Activated T-helper 17 cell treated with anti-CD3 and anti-CD28 coated beads, Interleukin-2, amount 50 U/mL, for 72 hours (primary cell): ENCODE data around the gene PTPN12. TPM values are rescaled to one million over a fixed set of nuclear protein-coding genes. Genes with fewer than 3 reads are reported as not detected.
"Not testable (repeated sequence)": the region's sequence is repeated elsewhere in the genome, so short reads cannot be mapped to it uniquely, and the experiment has no call there.

Source experiments
- ATAC-seq: fragments of 150-1000 bp; cut with Tn5 transposase; replicated peaks from 2 replicates; pipeline ENCODE4 v1.10.0; 2021; ENCODE audit warnings: mild to moderate bottlenecking, moderate library complexity
- H3K27ac Mint-ChIP-seq: one replicate; pipeline ENCODE4 v1.8.0; 2022; ENCODE audit warnings: mixed read lengths
- H3K27me3 Mint-ChIP-seq: one replicate; pipeline ENCODE4 v1.8.0; 2022; ENCODE audit warnings: mixed read lengths
- H3K36me3 Mint-ChIP-seq: one replicate; pipeline ENCODE4 v1.8.0; 2022; ENCODE audit warnings: low read depth, mild to moderate bottlenecking, mixed read lengths
- H3K4me1 Mint-ChIP-seq: one replicate; pipeline ENCODE4 v1.8.0; 2022; ENCODE audit warnings: mixed read lengths
- H3K4me3 Mint-ChIP-seq: one replicate; pipeline ENCODE4 v1.8.0; 2022; ENCODE audit warnings: mild to moderate bottlenecking, mixed read lengths
- H3K9me3 Mint-ChIP-seq: one replicate; pipeline ENCODE4 v1.8.0; 2022; ENCODE audit warnings: mixed read lengths
- total RNA-seq, 2 donors: library from RNA; stranded (reverse); gene quantifications; one replicate each; pipeline ENCODE4 v1.2.3, GENCODE V29; 2022

Gene PTPN12
- total RNA-seq, 2 donors from 2014 or later, result 10.8 to 11.7 TPM

- Mint-ChIP-seq H3K9me3 (no peaks in the 10 kb centered on the region), H3K4me3 (no peak overlapping the region), H3K27me3 (no peaks in the 10 kb centered on the region), H3K4me1 (peaks cover 4% of the 10 kb centered on the region), H3K36me3 (no peaks in the 10 kb centered on the region), H3K27ac (no peak overlapping the region)
- no peak for ATAC-seq
These were observed 6.1 kb upstream of the PTPN12 start for GRCh38 chr7:77531038-77531437.

GRCh38 chr7:77532247-77532646 lies 4.8 kb upstream of the PTPN12 start:
- H3K27ac Mint-ChIP-seq, result no peak overlapping the region
- peaks cover 4% of the 10 kb centered on the region for H3K4me1 Mint-ChIP-seq
- no peak overlapping the region for H3K4me3 Mint-ChIP-seq
- H3K27me3 Mint-ChIP-seq, result no peaks in the 10 kb centered on the region
- no peaks in the 10 kb centered on the region for H3K36me3 Mint-ChIP-seq
- H3K9me3 Mint-ChIP-seq, result no peaks in the 10 kb centered on the region
- no peak for ATAC-seq

DNA sequence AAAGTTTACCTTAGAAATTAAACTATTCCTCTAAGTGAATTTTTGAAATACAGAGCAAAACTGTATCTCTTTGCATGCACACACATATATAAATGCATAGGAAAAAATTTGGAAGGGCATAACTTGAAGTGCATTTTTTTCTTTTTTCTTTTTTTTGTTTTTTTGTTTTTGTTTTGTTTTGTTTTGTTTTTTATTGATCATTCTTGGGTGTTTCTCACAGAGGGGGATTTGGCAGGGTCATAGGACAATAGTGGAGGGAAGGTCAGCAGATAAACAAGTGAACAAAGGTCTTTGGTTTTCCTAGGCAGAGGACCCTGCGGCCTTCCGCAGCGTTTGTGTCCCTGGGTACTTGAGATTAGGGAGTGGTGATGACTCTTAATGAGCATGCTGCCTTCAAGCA lies 4.4 kb upstream of the PTPN12 start:
- H3K4me3 Mint-ChIP-seq, ATAC-seq, H3K27me3 Mint-ChIP-seq, H3K27ac Mint-ChIP-seq, H3K36me3 Mint-ChIP-seq, H3K4me1 Mint-ChIP-seq, H3K9me3 Mint-ChIP-seq: not testable (repeated sequence)

GRCh38 chr7:77534046-77534445 lies 3.0 kb upstream of the PTPN12 start:
- not testable (repeated sequence) for ATAC-seq, H3K4me1 Mint-ChIP-seq, H3K9me3 Mint-ChIP-seq, H3K27ac Mint-ChIP-seq, H3K27me3 Mint-ChIP-seq, H3K4me3 Mint-ChIP-seq, H3K36me3 Mint-ChIP-seq

GRCh38 chr7:77536017-77536412 lies 1.1 kb upstream of the PTPN12 start:
- Mint-ChIP-seq H3K4me3 (peak overlapping the region; percentile 84), H3K27ac (no peak overlapping the region), H3K36me3 (no peaks in the 10 kb centered on the region), H3K4me1 (peaks cover 4% of the 10 kb centered on the region), H3K9me3 (no peaks in the 10 kb centered on the region), H3K27me3 (no peaks in the 10 kb centered on the region)
- no peak for ATAC-seq

GRCh38 chr7:77536413-77537135 lies 521 bp upstream of the PTPN12 start:
- H3K36me3 Mint-ChIP-seq, result no peaks in the 10 kb centered on the region
- H3K27me3 Mint-ChIP-seq, result no peaks in the 10 kb centered on the region
- peaks cover 4% of the 10 kb centered on the region for H3K4me1 Mint-ChIP-seq
- H3K27ac Mint-ChIP-seq, result peak overlapping the region; percentile 61
- ATAC-seq, result peak; percentile 97
- no peaks in the 10 kb centered on the region for H3K9me3 Mint-ChIP-seq
- H3K4me3 Mint-ChIP-seq, result peak overlapping the region; percentile 84

- H3K9me3 Mint-ChIP-seq, result no peaks in the 10 kb centered on the region
- no peaks in the 10 kb centered on the region for H3K27me3 Mint-ChIP-seq
- H3K27ac Mint-ChIP-seq, result peak overlapping the region; percentile 74
- H3K36me3 Mint-ChIP-seq, result no peaks in the 10 kb centered on the region
- peaks cover 12% of the 10 kb centered on the region for H3K4me1 Mint-ChIP-seq
- H3K4me3 Mint-ChIP-seq, result peak overlapping the region; percentile 84
- no peak for ATAC-seq
These were observed 734 bp downstream of the PTPN12 start for GRCh38 chr7:77537778-77538280.

DNA sequence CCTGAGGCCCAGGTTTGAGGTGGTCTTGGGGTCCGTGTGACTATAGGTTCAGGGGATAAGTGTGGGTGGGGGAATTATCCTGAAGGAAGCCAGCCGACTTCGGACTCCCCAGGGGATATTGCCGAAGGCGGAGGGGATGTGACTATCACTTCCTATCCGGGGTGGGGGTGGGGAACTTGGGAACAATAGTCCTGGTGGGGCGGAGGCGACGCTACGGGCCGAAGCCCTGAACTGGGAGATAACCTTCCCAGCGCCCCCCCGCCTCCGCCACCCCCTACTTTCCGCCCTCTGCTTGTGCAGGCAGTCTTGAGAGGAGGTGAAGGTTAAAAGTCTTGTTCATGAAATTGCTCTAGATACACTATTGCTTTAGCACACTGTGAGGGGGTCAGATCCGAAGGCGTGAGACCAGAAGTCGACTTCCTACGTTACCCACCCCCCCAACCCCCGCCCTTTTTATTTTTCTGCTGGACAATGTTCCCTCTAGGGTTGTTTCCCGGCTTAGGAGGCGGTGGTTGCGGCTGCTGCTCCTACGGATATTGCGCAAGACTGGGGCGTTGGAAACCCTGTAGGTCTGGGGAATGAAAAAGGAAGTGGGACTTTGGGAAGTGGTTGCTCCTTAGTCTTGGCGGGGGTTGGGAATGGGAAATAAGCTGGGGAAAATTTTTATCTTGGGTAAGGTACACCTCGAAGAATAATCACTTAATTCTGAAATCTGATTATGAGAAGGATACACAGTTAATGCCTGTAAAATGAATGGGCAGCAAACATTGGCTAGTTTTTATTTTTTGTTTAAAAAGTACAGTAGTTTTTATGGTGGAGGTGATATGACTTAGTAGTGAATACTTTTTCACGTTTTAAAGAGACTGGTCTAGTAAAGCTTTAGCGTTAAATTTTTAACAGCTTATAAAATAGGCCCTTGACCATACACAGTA lies 1.5 kb downstream of the PTPN12 start:
- ATAC-seq, result no peak
- peaks cover 15% of the 10 kb centered on the region for H3K4me1 Mint-ChIP-seq

DNA sequence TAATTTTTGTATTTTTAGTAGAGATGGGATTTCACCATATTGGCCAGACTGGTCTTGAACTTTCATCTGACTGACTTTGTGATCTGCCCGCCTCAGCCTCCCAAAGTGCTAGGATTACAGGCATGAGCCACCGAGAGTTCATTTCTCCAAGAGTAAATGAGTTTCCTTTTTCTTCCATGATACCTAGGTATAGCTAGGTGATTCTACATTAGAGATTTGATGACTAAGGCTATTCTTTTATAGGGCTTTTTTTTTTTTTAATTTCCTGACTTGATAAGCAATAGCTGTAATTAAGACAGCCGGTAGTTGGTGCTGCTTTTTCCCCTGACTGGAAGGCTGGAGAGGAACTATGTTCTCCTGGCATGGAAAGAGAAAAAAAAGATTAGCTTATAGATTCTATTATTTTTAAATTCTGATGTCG lies 3.3 kb downstream of the PTPN12 start:
- no peak overlapping the region for H3K4me3 Mint-ChIP-seq
- H3K36me3 Mint-ChIP-seq, result no peaks in the 10 kb centered on the region
- no peak for ATAC-seq
- H3K4me1 Mint-ChIP-seq, result peaks cover 15% of the 10 kb centered on the region
- H3K27me3 Mint-ChIP-seq, result no peaks in the 10 kb centered on the region
- no peak overlapping the region for H3K27ac Mint-ChIP-seq
- no peaks in the 10 kb centered on the region for H3K9me3 Mint-ChIP-seq

More for the DNA sequence above, 1.5 kb downstream of the PTPN12 start:
- Mint-ChIP-seq H3K36me3 (no peaks in the 10 kb centered on the region), H3K9me3 (no peaks in the 10 kb centered on the region), H3K27ac (peak overlapping the region; percentile 74), H3K4me3 (peak overlapping the region; percentile 84), H3K27me3 (no peaks in the 10 kb centered on the region)

- ATAC-seq, H3K36me3 Mint-ChIP-seq, H3K4me3 Mint-ChIP-seq, H3K27me3 Mint-ChIP-seq, H3K27ac Mint-ChIP-seq, H3K9me3 Mint-ChIP-seq: not testable (repeated sequence)
- H3K4me1 Mint-ChIP-seq, result peaks cover 11% of the 10 kb centered on the region
These were observed 3.9 kb downstream of the PTPN12 start for GRCh38 chr7:77540993-77541392.

DNA sequence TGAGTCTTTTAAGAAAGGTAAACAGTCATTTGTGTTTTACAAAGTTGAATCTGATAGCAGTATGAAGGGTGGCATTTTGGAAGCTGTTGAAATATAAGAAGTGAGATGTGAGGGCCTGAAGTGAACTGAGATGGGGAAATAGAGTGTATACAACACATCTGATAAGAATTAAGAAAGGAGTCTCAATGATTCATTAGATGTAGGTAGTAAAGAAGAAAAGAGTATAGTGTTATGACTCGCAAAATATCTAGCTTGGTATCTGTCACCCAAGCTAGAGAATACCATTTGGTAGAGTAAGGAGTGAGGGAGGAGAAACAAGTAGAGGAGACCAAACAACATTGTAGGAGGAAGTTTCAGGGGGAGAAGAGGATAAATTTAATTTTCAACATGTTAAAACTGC lies 5.3 kb downstream of the PTPN12 start:
- Mint-ChIP-seq H3K27ac (no peak overlapping the region), H3K4me1 (peaks cover 11% of the 10 kb centered on the region), H3K4me3 (no peak overlapping the region), H3K9me3 (no peaks in the 10 kb centered on the region), H3K27me3 (no peaks in the 10 kb centered on the region), H3K36me3 (no peaks in the 10 kb centered on the region)
- peak; percentile 47 for ATAC-seq

- Mint-ChIP-seq H3K36me3 (no peaks in the 10 kb centered on the region), H3K27me3 (no peaks in the 10 kb centered on the region), H3K4me1 (peaks cover 11% of the 10 kb centered on the region), H3K27ac (peak overlapping the region; percentile 1), H3K9me3 (no peaks in the 10 kb centered on the region), H3K4me3 (no peak overlapping the region)
- no peak for ATAC-seq
These were observed 5.8 kb downstream of the PTPN12 start for GRCh38 chr7:77542895-77543294.

GRCh38 chr7:77543910-77544309 lies 6.8 kb downstream of the PTPN12 start:
- H3K9me3 Mint-ChIP-seq, result no peaks in the 10 kb centered on the region
- no peak for ATAC-seq
- H3K36me3 Mint-ChIP-seq, result no peaks in the 10 kb centered on the region
- peaks cover 11% of the 10 kb centered on the region for H3K4me1 Mint-ChIP-seq
- no peak overlapping the region for H3K27ac Mint-ChIP-seq
- no peaks in the 10 kb centered on the region for H3K27me3 Mint-ChIP-seq
- no peak overlapping the region for H3K4me3 Mint-ChIP-seq

DNA sequence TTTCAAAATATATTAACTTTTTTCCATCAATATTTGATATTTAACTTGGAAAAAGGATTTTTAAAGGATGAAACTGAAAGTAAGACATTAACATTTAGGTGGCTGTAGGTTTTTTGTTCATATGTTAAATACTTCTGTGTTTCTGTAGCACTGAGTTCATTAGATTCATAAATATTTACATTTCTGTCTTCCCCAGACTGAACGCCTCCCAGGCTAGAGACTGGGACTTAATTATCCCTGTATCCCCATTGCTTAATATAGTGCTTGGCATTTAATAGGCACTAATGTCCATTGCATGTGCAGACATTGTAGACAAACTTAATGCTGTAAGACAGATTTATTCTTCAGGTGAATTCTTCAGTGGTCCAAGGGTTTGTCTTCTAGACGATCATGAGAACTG lies 7.4 kb downstream of the PTPN12 start:
- Mint-ChIP-seq H3K36me3 (no peaks in the 10 kb centered on the region), H3K9me3 (no peaks in the 10 kb centered on the region), H3K27ac (no peak overlapping the region), H3K27me3 (no peaks in the 10 kb centered on the region), H3K4me3 (no peak overlapping the region), H3K4me1 (peaks cover 11% of the 10 kb centered on the region)
- no peak for ATAC-seq

DNA sequence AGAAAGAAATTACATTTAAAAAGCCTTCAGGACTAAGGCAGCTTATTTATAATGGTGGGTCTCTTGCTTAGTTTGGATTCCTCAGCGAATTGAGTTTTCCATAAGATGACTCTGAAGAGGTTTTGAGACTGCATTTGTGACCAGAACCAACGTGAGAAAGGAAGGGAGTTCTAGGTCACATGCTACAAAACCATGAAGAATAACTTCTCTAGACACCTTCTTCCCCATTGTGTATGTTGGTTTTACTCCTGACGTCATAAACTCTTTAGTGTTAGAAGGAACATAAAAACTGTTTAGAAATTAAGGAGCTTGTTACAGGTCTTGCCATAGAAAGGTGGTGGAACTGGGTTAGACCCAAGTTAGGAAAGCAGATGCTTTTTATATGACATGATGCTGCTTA lies 11.1 kb downstream of the PTPN12 start:
- Mint-ChIP-seq H3K4me3 (no peak overlapping the region), H3K27ac (no peak overlapping the region), H3K27me3 (no peaks in the 10 kb centered on the region), H3K4me1 (no peaks in the 10 kb centered on the region), H3K36me3 (no peaks in the 10 kb centered on the region), H3K9me3 (no peaks in the 10 kb centered on the region)
- no peak for ATAC-seq
